Stimulated activated CD4-positive, alpha-beta T cell treated with anti-CD3 and anti-CD28 coated beads, Interleukin-4, amount 100 ng/mL, for 48 hours (primary cell): Measurements from ENCODE around the gene ADGRG2.

Experiments used
- DNase-seq, 2 donors: peaks; one replicate each; pipeline ENCODE4 v3.0.0-alpha.2; 2020; ENCODE audit warnings: low read depth in 2 of 2

The ADGRG2 gene

GRCh38 chrX:18949944-18950301 is 172.3 kb downstream of the ADGRG2 start:
- no peak for DNase-seq

GRCh38 chrX:18949291-18949943 is 172.9 kb downstream of the ADGRG2 start:
- no peak for DNase-seq

GRCh38 chrX:18946611-18947010 is 175.7 kb downstream of the ADGRG2 start:
- DNase-seq: no peak

- no peak for DNase-seq
Observed at GRCh38 chrX:18946157-18946556, 176.1 kb downstream of the ADGRG2 start.

- no peak for DNase-seq
Observed at GRCh38 chrX:18945483-18945882, 176.8 kb downstream of the ADGRG2 start.

GRCh38 chrX:18944482-18944881 is 177.8 kb downstream of the ADGRG2 start:
- DNase-seq: no peak

- DNase-seq: no peak
Observed at GRCh38 chrX:18941896-18942295, 180.4 kb downstream of the ADGRG2 start.
